ENCODE measurements around the gene ABCD1.
A peak's percentile ranks its signal among the peaks of the same experiment; 100 is the strongest.

The ABCD1 gene

GRCh38 chrX:153763989-153764755 lies 39.5 kb downstream of the ABCD1 start, which contains the start of gene PLXNB3:
TSS of gene PLXNB3 (plus strand) at chrX:153764249. CDS start at chrX:153765536, 1,287 bp downstream.
- DNase-seq: peak; percentile 65 to 83

- DNase-seq: no peak
Observed at GRCh38 chrX:153764786-153765137, 40.1 kb downstream of the ABCD1 start.

- no peak for DNase-seq
Observed at GRCh38 chrX:153765138-153766079, 40.8 kb downstream of the ABCD1 start.

GRCh38 chrX:153766098-153766817 lies 41.6 kb downstream of the ABCD1 start:
- DNase-seq: no peak

GRCh38 chrX:153766871-153767673 lies 42.4 kb downstream of the ABCD1 start:
- no peak for DNase-seq

- no peak for DNase-seq
Observed at GRCh38 chrX:153767674-153768055, 43.0 kb downstream of the ABCD1 start.

- DNase-seq: no peak
Observed at GRCh38 chrX:153768311-153769157, 43.9 kb downstream of the ABCD1 start.

- no peak for DNase-seq
Observed at GRCh38 chrX:153769158-153769864, 44.7 kb downstream of the ABCD1 start.

- no peak for DNase-seq
Observed at GRCh38 chrX:153769865-153770600, 45.4 kb downstream of the ABCD1 start.

GRCh38 chrX:153770601-153771414 lies 46.2 kb downstream of the ABCD1 start:
- DNase-seq: no peak

- DNase-seq: no peak
Observed at GRCh38 chrX:153771415-153772315, 47.0 kb downstream of the ABCD1 start.

- no peak for DNase-seq
Observed at GRCh38 chrX:153772316-153773217, 47.9 kb downstream of the ABCD1 start.

GRCh38 chrX:153773218-153773611 lies 48.6 kb downstream of the ABCD1 start:
- DNase-seq: no peak

- no peak for DNase-seq
Observed at GRCh38 chrX:153773741-153774575, 49.3 kb downstream of the ABCD1 start.

GRCh38 chrX:153774576-153775292 lies 50.1 kb downstream of the ABCD1 start:
- DNase-seq: no peak

Data from stimulated activated CD4-positive, alpha-beta T cell treated with anti-CD3 and anti-CD28 coated beads, Interleukin-2, amount 100 ng/mL, for 48 hours (primary cell).